AG09319 (cell line): Measurements from ENCODE around the gene TAF10.

Experiments used
- DNase-seq: peaks from one replicate; pipeline ENCODE4 v3.0.0-alpha.2; 2010; ENCODE audit warnings: low read depth; ENCODE audit errors: extremely low read depth
- CTCF ChIP-seq: IDR thresholded peaks from 2 replicates; pipeline ENCODE4 v1.5.1; 2011; ENCODE audit warnings: low read depth, mild to moderate bottlenecking, inconsistent platforms, low read length, moderate library complexity

TAF10 gene

GRCh38 chr11:6616596-6617250, 4.7 kb upstream of the TAF10 start:
- no peak for TF ChIP-seq CTCF
- no peak for DNase-seq

GRCh38 chr11:6615882-6616585, 4.0 kb upstream of the TAF10 start:
- TF ChIP-seq CTCF = no peak
- no peak for DNase-seq

GRCh38 chr11:6615046-6615445, 3.0 kb upstream of the TAF10 start:
- DNase-seq = no peak
- no peak for TF ChIP-seq CTCF

GRCh38 chr11:6614446-6614845, 2.4 kb upstream of the TAF10 start:
- TF ChIP-seq CTCF = no peak
- no peak for DNase-seq

- DNase-seq = no peak
- TF ChIP-seq CTCF = no peak
Observed at GRCh38 chr11:6613496-6613895, 1.5 kb upstream of the TAF10 start.

- TF ChIP-seq CTCF = no peak
- no peak for DNase-seq
Observed at GRCh38 chr11:6611963-6612212, 128 bp downstream of the TAF10 start.

- no peak for TF ChIP-seq CTCF
- no peak for DNase-seq
Observed at GRCh38 chr11:6611092-6611962, 689 bp downstream of the TAF10 start.
